GM10248 (cell line): Measurements from ENCODE around the gene TANGO2.
"Not testable (repeated sequence)": the region's sequence is repeated elsewhere in the genome, so short reads cannot be mapped to it uniquely, and the experiment has no call there.

Experiments used
- CTCF ChIA-PET: fragments of 300-600 bp; sonication (Branson Sonifier 250); formaldehyde crosslinking; extraction: SDS; loops from one replicate; lab custom pipeline; 2021; ENCODE audit warnings: antibody characterized with exemption; lab: Yijun Ruan, JAX
- POLR2A ChIA-PET: fragments of 350-650 bp; sonication (Branson Sonifier 250); formaldehyde crosslinking; extraction: SDS; loops from one replicate; lab custom pipeline; 2020; ENCODE audit warnings: antibody characterized with exemption; lab: Yijun Ruan, JAX
- DNase-seq: peaks from one replicate; pipeline ENCODE4 v3.0.0; 2012; ENCODE audit errors: extremely low spot score
- TF ChIP-seq, protein P1 (sequence below): IDR thresholded peaks from 2 replicates; pipeline ENCODE4 v1.5.1; 2012; ENCODE audit warnings: mild to moderate bottlenecking, low read depth; ENCODE audit errors: extremely low read depth, missing control alignments, control extremely low read depth

The TANGO2 gene

DNA sequence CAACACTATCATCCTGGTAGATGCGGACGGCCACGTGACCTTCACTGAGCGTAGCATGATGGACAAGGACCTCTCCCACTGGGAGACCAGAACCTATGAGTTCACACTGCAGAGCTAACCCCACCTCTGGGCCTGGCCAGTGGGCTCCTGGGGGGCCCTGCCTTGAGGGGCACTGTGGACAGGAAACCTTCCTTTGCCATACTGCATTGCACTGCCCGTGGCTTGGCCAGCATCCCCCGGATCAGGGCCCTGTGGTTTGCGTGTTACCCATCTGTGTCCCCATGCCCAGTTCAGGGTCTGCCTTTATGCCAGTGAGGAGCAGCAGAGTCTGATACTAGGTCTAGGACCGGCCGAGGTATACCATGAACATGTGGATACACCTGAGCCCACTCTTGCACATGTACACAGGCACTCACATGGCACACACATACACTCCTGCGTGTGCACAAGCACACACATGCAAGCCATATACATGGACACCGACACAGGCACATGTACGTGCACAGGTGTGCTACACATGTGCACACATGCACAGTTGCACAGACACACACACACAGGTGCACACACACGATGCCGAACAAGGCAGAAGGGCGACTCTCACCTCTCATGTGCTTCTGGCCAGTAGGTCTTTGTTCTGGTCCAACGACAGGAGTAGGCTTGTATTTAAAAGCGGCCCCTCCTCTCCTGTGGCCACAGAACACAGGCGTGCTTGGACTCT lies 43.8 kb downstream of the TANGO2 start:
- DNase-seq: no peak
- CTCF ChIA-PET: no interaction called here
- POLR2A ChIA-PET: no interaction called here
- TF ChIP-seq, protein P1, sequence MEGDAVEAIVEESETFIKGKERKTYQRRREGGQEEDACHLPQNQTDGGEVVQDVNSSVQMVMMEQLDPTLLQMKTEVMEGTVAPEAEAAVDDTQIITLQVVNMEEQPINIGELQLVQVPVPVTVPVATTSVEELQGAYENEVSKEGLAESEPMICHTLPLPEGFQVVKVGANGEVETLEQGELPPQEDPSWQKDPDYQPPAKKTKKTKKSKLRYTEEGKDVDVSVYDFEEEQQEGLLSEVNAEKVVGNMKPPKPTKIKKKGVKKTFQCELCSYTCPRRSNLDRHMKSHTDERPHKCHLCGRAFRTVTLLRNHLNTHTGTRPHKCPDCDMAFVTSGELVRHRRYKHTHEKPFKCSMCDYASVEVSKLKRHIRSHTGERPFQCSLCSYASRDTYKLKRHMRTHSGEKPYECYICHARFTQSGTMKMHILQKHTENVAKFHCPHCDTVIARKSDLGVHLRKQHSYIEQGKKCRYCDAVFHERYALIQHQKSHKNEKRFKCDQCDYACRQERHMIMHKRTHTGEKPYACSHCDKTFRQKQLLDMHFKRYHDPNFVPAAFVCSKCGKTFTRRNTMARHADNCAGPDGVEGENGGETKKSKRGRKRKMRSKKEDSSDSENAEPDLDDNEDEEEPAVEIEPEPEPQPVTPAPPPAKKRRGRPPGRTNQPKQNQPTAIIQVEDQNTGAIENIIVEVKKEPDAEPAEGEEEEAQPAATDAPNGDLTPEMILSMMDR: no peak

DNA sequence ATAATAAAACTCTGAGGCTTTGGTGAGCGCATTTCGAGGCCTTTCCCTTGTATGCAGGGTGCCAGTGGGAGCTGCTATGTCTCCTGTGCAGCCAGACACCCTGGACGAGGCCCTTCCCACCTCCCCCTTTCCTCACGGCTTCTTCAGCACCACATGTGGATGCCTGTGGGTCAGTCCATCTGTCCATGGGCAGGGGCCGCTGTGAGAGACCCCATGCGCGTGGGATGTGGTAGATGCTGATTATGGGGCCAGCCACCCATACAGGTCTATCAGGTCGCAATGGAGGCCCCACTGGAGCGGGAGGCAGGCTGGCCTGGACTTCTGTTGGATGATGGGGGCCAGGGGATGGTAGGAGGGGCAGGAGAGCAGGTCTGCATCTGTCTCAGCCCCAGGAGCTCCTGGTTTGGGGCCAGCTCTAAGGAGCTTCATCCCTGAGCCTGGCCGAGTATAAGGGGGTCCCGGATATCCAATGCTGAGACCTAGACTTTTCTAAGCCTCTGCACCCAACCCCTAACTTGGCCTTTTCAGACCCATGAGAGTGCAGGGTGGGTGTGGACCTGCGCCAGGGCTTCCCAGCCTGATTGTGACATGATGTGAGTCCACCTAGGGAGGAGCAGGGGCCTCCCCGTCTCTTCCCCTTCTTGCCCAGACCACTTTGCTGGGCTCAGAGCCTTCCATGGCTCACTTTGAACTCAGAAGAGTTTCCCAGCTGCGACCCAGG lies 45.1 kb downstream of the TANGO2 start:
- CTCF ChIA-PET: no interaction called here
- POLR2A ChIA-PET: no interaction called here
- TF ChIP-seq, protein P1: no peak
- no peak for DNase-seq

DNA sequence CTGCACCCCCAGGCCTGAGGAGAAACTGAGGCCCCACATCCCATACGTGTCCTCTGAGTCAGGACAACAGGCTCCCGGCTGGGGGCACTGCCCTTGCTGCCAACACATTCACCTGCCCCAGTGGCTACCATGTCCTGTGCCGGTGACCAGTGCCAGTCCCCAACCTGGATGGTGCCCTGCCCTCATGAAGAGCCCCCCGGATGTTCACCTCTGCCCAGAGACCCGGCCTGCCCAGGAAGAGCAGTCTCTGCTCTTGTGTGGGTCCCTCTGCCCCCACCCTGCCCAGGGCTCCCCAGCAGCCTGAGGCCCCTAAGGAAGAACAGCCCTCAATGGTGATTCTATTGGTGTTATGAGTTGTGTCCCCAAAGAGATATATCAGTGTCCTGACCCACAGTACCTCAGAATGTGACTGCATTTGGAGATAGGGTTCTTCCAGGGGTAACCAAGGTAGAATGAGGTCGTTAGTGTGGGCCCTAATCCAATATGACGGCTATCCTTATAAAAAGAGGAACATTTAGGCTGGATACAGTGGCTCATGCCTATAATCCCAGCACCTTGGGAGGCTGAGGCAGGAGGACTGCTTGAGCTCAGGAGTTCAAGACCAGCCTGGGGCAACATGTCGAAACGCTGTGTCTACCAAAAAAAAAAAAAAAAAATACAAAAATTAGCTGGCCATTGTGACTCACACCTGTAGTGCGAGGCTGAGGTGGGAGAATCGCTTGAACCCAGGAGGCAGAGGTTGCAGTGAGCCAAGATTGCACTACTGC lies 45.9 kb downstream of the TANGO2 start:
- ChIA-PET POLR2A (no interaction called here), CTCF (interaction anchor here (1.4 kb wide), 1 partner anchor 28 kb away, joined by 5 read pairs; no protein-coding TSS in a partner anchor)
- TF ChIP-seq, protein P1: no peak
- no peak for DNase-seq

DNA sequence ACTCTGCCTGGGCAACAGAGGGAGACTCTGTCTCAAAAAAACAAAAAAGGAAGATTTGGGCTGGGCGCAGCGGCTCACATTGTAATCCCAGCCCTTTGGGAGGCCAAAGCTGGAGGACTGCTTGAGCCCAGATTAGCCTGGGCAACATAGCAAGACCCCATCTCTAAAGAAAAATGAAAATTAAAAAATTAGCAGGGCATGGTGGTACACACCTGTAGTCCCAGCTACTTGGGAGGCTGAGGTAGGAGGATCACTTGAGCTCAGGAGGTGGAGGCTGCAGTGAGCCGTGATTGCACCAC lies 46.4 kb downstream of the TANGO2 start:
- DNase-seq, POLR2A ChIA-PET: not testable (repeated sequence)
- CTCF ChIA-PET: interaction anchor here (1.4 kb wide), 1 partner anchor 28 kb away, joined by 5 read pairs; no protein-coding TSS in a partner anchor

DNA sequence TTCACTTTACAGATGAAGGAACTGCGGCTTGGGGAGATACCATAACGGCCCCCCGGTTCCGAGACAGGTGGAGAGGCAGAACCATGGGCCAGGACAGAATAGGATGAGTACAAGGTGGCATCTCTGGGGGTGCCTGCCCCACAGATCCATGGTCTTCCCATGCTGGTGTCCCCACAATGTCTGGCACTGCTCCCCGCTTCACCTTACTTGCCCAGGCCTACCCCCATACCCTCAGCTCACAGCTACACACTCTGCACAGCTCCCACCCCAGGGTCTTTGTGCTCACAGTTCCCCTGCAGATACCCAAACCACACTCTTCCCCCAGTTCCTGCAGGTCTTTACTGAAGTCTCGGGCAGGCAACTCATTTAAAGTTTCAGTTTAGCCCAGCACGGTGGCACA lies 47.7 kb downstream of the TANGO2 start:
- no peak for DNase-seq
- POLR2A ChIA-PET: no interaction called here
- TF ChIP-seq, protein P1: no peak
- CTCF ChIA-PET: no interaction called here

DNA sequence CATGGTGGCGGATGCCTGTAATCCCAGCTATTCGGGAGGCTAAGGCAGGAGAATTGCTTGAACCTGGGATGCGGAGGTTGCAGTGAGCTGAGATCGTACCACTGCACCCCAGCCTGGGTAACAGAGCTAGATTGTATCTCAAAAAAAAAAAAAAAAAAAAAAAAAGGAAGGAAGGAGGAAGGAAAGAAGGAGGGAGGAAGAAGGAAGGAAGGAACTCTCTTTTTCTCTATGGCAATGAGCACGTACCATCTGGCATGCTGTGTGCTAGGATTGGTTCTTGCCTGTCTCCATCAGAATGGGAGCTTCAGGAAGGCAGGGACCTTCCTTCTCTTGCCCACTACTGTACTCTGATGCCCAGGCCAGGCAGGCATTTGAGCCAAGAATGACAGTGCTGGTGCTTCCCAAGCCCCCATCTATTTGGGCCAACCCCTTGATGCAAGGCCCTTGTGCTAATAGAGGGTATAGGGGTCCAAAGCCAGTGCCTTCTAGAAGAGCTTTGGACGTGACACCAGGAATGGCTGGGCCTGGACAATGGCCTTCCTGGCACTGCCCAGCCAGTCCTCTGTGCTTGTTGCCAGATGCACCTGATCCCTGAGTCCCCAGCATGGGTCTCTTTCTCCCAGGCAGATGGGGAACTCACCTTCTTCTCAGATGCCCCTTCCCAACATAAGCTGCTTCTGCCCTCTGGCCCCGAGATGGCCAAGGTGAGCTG lies 48.6 kb downstream of the TANGO2 start:
- ChIA-PET POLR2A (no interaction called here), CTCF (no interaction called here)
- TF ChIP-seq, protein P1: no peak
- DNase-seq: no peak
